Common myeloid progenitor, CD34-positive (primary cell): ENCODE results near the gene OSBP2.
A peak's percentile ranks its signal among the peaks of the same experiment; 100 is the strongest.

Experiments used
- CTCF ChIA-PET: fragments of 350-600 bp; sonication (Branson Sonifier 250); formaldehyde crosslinking; loops from one replicate; lab custom pipeline; 2021; ENCODE audit warnings: antibody characterized with exemption; lab: Charles Lee
- POLR2A ChIA-PET: fragments of 350-600 bp; sonication (Branson Sonifier 250); formaldehyde crosslinking; loops from one replicate; lab custom pipeline; 2021; ENCODE audit warnings: antibody characterized with exemption; lab: Charles Lee
- DNase-seq, 3 donors: peaks; one replicate each; pipeline versions ENCODE4 v3.0.0 to v3.0.0-alpha.2; 2013
- H3K27ac ChIP-seq, 2 experiments: 1 replicate in 1 of 2; 2 replicates in 1 of 2; pipeline ENCODE4 v1.7.0; 2013; ENCODE audit warnings: inconsistent platforms in 2 of 2, low read length in 2 of 2, mild to moderate bottlenecking in 2 of 2, low read depth in 1 of 2, moderate library complexity in 1 of 2; ENCODE audit not compliant: severe bottlenecking in 2 of 2, insufficient read depth in 1 of 2, poor library complexity in 1 of 2
- H3K27me3 ChIP-seq, 5 experiments: replicated peaks in 2 of 5; 1 replicate in 3 of 5; 2 replicates in 2 of 5; pipeline versions ENCODE4 v1.6.1 to v1.7.0; 2013; ENCODE audit warnings: low read length in 4 of 5, mild to moderate bottlenecking in 2 of 5, moderate library complexity in 2 of 5, inconsistent platforms in 1 of 5; ENCODE audit not compliant: insufficient read depth in 5 of 5, control insufficient read depth in 4 of 5
- H3K36me3 ChIP-seq, 4 experiments: 1 replicate in 2 of 4; 2 replicates in 2 of 4; pipeline versions ENCODE4 v1.6.1 to v1.7.0; 2013; ENCODE audit warnings: low read length in 3 of 4, control low read depth in 1 of 4, mild to moderate bottlenecking in 1 of 4; ENCODE audit not compliant: control insufficient read depth in 4 of 4, insufficient read depth in 4 of 4
- H3K4me1 ChIP-seq, 4 experiments: 1 replicate in 3 of 4; 2 replicates in 1 of 4; pipeline versions ENCODE4 v1.6.1 to v1.7.1; 2013; ENCODE audit warnings: low read length in 3 of 4, mild to moderate bottlenecking in 3 of 4, control low read depth in 1 of 4, inconsistent platforms in 1 of 4, moderate library complexity in 1 of 4; ENCODE audit not compliant: control insufficient read depth in 4 of 4, insufficient read depth in 4 of 4; ENCODE audit errors: control extremely low read depth in 1 of 4
- H3K4me3 ChIP-seq, 7 experiments: 1 replicate in 4 of 7; 2 replicates in 3 of 7; pipeline versions ENCODE4 v1.5.1 to v1.7.0; 2013; ENCODE audit warnings: mild to moderate bottlenecking in 7 of 7, low read length in 6 of 7, moderate library complexity in 6 of 7, inconsistent platforms in 2 of 7, low read depth in 2 of 7, control low read depth in 1 of 7; ENCODE audit not compliant: insufficient read depth in 4 of 7, control insufficient read depth in 1 of 7; ENCODE audit errors: extremely low read depth in 1 of 7
- H3K9me3 ChIP-seq, 5 experiments: 1 replicate in 4 of 5; 2 replicates in 1 of 5; pipeline versions ENCODE4 v1.6.1 to v1.7.1; 2013; ENCODE audit warnings: low read length in 4 of 5, mild to moderate bottlenecking in 2 of 5, inconsistent platforms in 1 of 5, low read depth in 1 of 5, moderate library complexity in 1 of 5; ENCODE audit not compliant: control insufficient read depth in 4 of 5, insufficient read depth in 2 of 5; ENCODE audit errors: control extremely low read depth in 1 of 5
- WGBS: methylation state at CpG from one replicate; pipeline ENCODE4 v1.1.5; 2013; ENCODE audit not compliant: insufficient coverage; 5-methylcytosine and 5-hydroxymethylcytosine counted together

OSBP2 gene

GRCh38 chr22:30681831-30682230 is 12.8 kb upstream of the OSBP2 start:
- WGBS = 94% methylated on average over 2 of the region's 2 CpGs
- CTCF ChIA-PET = interaction anchor here (1.2 to 2.0 kb wide), 2 partner anchors 47 to 77 kb away, joined by 3 to 6 read pairs; no protein-coding TSS in a partner anchor

GRCh38 chr22:30685178-30685577 is 9.5 kb upstream of the OSBP2 start:
- Histone ChIP-seq H3K4me1 (peaks cover 0 to 9% (median 3%) of the 10 kb centered on the region in 4 experiments), H3K9me3 (no peaks in the 10 kb centered on the region), H3K36me3 (no peaks in the 10 kb centered on the region), H3K27ac (no peak overlapping the region), H3K4me3 (no peak overlapping the region), H3K27me3 (peaks cover 0 to 2% (median 0%) of the 10 kb centered on the region in 5 experiments)
- 88% methylated on average over 2 of the region's 7 CpGs for WGBS
- ChIA-PET CTCF (interaction anchor here (1.0 kb wide), 1 partner anchor 81 kb away, joined by 3 read pairs; no protein-coding TSS in a partner anchor), POLR2A (no interaction called here)
- DNase-seq = no peak

More at GRCh38 chr22:30681831-30682230, 12.8 kb upstream of the OSBP2 start:
- Histone ChIP-seq H3K27ac (no peak overlapping the region), H3K4me3 (no peak overlapping the region), H3K36me3 (no peaks in the 10 kb centered on the region), H3K27me3 (peaks cover 0 to 2% (median 0%) of the 10 kb centered on the region in 5 experiments), H3K4me1 (peaks cover 0 to 9% (median 3%) of the 10 kb centered on the region in 4 experiments), H3K9me3 (no peaks in the 10 kb centered on the region)
- DNase-seq = no peak
- POLR2A ChIA-PET = no interaction called here

- Histone ChIP-seq H3K4me3 (no peak overlapping the region), H3K4me1 (no peaks in the 10 kb centered on the region), H3K27ac (no peak overlapping the region), H3K36me3 (no peaks in the 10 kb centered on the region), H3K27me3 (peaks cover 0 to 2% (median 0%) of the 10 kb centered on the region in 5 experiments), H3K9me3 (no peaks in the 10 kb centered on the region)
- CTCF ChIA-PET = no interaction called here
- POLR2A ChIA-PET = no interaction called here
- WGBS = 92% methylated on average over 2 of the region's 4 CpGs
- no peak for DNase-seq
Measured at GRCh38 chr22:30687358-30687757, 7.3 kb upstream of the OSBP2 start.

- no peak for DNase-seq
- no peaks in the 10 kb centered on the region for H3K27me3 ChIP-seq
- H3K9me3 ChIP-seq = no peaks in the 10 kb centered on the region
- H3K36me3 ChIP-seq = no peaks in the 10 kb centered on the region
- no CpG with 5 or more reads among the region's 1 CpG for WGBS
- POLR2A ChIA-PET = no interaction called here
- CTCF ChIA-PET = interaction anchor here (0.6 to 0.7 kb wide), 2 partner anchors 64 to 520 kb away, joined by 3 to 6 read pairs; no protein-coding TSS in a partner anchor
- no peak overlapping the region for H3K27ac ChIP-seq
- H3K4me3 ChIP-seq = no peak overlapping the region
- H3K4me1 ChIP-seq = peaks cover 0 to 9% (median 3%) of the 10 kb centered on the region in 4 experiments
Measured at GRCh38 chr22:30689622-30690021, 5.1 kb upstream of the OSBP2 start.

- no peak overlapping the region for H3K27ac ChIP-seq
- WGBS = 73% methylated on average over 1 of the region's 1 CpG
- H3K27me3 ChIP-seq = peaks cover 0 to 5% (median 0%) of the 10 kb centered on the region in 5 experiments
- peaks cover 0 to 19% (median 9%) of the 10 kb centered on the region in 4 experiments for H3K4me1 ChIP-seq
- no peak overlapping the region for H3K4me3 ChIP-seq
- DNase-seq = no peak
- POLR2A ChIA-PET = interaction anchor here (0.5 kb wide), 1 partner anchor 10 kb away, joined by 4 read pairs; no protein-coding TSS in a partner anchor
- no peaks in the 10 kb centered on the region for H3K9me3 ChIP-seq
- H3K36me3 ChIP-seq = no peaks in the 10 kb centered on the region
- CTCF ChIA-PET = interaction anchor here (1.1 to 1.4 kb wide), 2 partner anchors 56 to 64 kb away, joined by 3 to 6 read pairs; partner anchors contain the start of gene SLC35E4
Measured at GRCh38 chr22:30691204-30691603, 3.5 kb upstream of the OSBP2 start.

- ChIA-PET CTCF (interaction anchor here (0.8 to 1.1 kb wide), 3 partner anchors 59 to 61 kb away, joined by 3 to 4 read pairs (median 3); no protein-coding TSS in a partner anchor), POLR2A (interaction anchor here (0.6 to 0.7 kb wide), 2 partner anchors 60 to 180 kb away, joined by 3 read pairs; no protein-coding TSS in a partner anchor)
- DNase-seq = peak; percentile 78 to 93 (median 90)
- Histone ChIP-seq H3K27me3 (peaks cover 0 to 5% (median 0%) of the 10 kb centered on the region in 5 experiments), H3K9me3 (no peaks in the 10 kb centered on the region), H3K4me3 (peak overlapping the region; percentile 58 to 85 (median 71)), H3K4me1 (peaks cover 0 to 19% (median 9%) of the 10 kb centered on the region in 4 experiments), H3K36me3 (no peaks in the 10 kb centered on the region), H3K27ac (no peak overlapping the region)
- WGBS = 0% methylated on average over 35 of the region's 38 CpGs
Measured at GRCh38 chr22:30694171-30694639, 469 bp upstream of the OSBP2 start.

GRCh38 chr22:30695351-30695851 is 727 bp downstream of the OSBP2 start:
- H3K27ac ChIP-seq = no peak overlapping the region
- WGBS = 72% methylated on average over 8 of the region's 15 CpGs
- H3K9me3 ChIP-seq = no peaks in the 10 kb centered on the region
- no peaks in the 10 kb centered on the region for H3K36me3 ChIP-seq
- H3K4me1 ChIP-seq = peaks cover 0 to 19% (median 9%) of the 10 kb centered on the region in 4 experiments
- ChIA-PET CTCF (interaction anchor here (0.8 to 1.2 kb wide), 3 partner anchors 8 to 61 kb away, joined by 3 read pairs; no protein-coding TSS in a partner anchor), POLR2A (no interaction called here)
- peaks cover 0 to 5% (median 0%) of the 10 kb centered on the region in 5 experiments for H3K27me3 ChIP-seq
- peak overlapping the region; percentile 40 to 87 (median 64) for H3K4me3 ChIP-seq
- DNase-seq = no peak
